GM12873 (cell line): ENCODE data around the gene NOTCH1.

Source experiments
- CTCF ChIP-seq: IDR thresholded peaks from 2 replicates; pipeline ENCODE4 v1.5.1; 2012; ENCODE audit warnings: low read depth, mild to moderate bottlenecking, moderate library complexity, low read length, control low read depth; ENCODE audit not compliant: insufficient read depth; ENCODE audit errors: missing control alignments

The NOTCH1 gene

GRCh38 chr9:136538599-136539426, 7.0 kb downstream of the NOTCH1 start:
- no peak for TF ChIP-seq CTCF

- no peak for TF ChIP-seq CTCF
Observed at GRCh38 chr9:136537896-136538598, 7.8 kb downstream of the NOTCH1 start.

- TF ChIP-seq CTCF = no peak
Observed at GRCh38 chr9:136537411-136537810, 8.4 kb downstream of the NOTCH1 start.

- peak; percentile 24 for TF ChIP-seq CTCF
Observed at GRCh38 chr9:136536721-136537241, 9.1 kb downstream of the NOTCH1 start.

GRCh38 chr9:136536051-136536720, 9.7 kb downstream of the NOTCH1 start:
- TF ChIP-seq CTCF = no peak

- TF ChIP-seq CTCF = no peak
Observed at GRCh38 chr9:136535070-136535469, 10.8 kb downstream of the NOTCH1 start.

- TF ChIP-seq CTCF = no peak
Observed at GRCh38 chr9:136534366-136534765, 11.5 kb downstream of the NOTCH1 start.
